DND-41 (cell line): ENCODE measurements around the gene NECTIN2.

Source experiments
- EZH2 ChIP-seq: IDR thresholded peaks from 3 replicates; pipeline ENCODE4 v1.6.1; 2012; ENCODE audit warnings: borderline replicate concordance, low read depth, mild to moderate bottlenecking, moderate library complexity, low read length, inconsistent platforms; ENCODE audit not compliant: severe bottlenecking
- TF ChIP-seq, protein P1 (sequence below): IDR thresholded peaks from 2 replicates; pipeline ENCODE4 v1.5.1; 2012; ENCODE audit warnings: borderline replicate concordance, low read length, moderate library complexity, mild to moderate bottlenecking; ENCODE audit not compliant: poor library complexity, severe bottlenecking; ENCODE audit errors: extremely low read depth

DNA sequence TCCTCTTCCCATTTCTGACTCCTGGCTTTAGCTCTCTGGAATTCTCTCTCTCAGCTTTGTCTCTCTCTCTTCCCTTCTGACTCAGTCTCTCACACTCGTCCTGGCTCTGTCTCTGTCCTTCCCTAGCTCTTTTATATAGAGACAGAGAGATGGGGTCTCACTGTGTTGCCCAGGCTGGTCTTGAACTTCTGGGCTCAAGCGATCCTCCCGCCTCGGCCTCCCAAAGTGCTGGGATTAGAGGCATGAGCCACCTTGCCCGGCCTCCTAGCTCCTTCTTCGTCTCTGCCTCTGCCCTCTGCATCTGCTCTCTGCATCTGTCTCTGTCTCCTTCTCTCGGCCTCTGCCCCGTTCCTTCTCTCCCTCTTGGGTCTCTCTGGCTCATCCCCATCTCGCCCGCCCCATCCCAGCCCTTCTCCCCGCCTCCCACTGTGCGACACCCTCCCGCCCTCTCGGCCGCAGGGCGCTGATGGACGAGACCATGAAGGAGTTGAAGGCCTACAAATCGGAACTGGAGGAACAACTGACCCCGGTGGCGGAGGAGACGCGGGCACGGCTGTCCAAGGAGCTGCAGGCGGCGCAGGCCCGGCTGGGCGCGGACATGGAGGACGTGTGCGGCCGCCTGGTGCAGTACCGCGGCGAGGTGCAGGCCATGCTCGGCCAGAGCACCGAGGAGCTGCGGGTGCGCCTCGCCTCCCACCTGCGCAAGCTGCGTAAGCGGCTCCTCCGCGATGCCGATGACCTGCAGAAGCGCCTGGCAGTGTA, 62.2 kb downstream of the NECTIN2 start:
- no peak for TF ChIP-seq EZH2
- TF ChIP-seq, protein P1, sequence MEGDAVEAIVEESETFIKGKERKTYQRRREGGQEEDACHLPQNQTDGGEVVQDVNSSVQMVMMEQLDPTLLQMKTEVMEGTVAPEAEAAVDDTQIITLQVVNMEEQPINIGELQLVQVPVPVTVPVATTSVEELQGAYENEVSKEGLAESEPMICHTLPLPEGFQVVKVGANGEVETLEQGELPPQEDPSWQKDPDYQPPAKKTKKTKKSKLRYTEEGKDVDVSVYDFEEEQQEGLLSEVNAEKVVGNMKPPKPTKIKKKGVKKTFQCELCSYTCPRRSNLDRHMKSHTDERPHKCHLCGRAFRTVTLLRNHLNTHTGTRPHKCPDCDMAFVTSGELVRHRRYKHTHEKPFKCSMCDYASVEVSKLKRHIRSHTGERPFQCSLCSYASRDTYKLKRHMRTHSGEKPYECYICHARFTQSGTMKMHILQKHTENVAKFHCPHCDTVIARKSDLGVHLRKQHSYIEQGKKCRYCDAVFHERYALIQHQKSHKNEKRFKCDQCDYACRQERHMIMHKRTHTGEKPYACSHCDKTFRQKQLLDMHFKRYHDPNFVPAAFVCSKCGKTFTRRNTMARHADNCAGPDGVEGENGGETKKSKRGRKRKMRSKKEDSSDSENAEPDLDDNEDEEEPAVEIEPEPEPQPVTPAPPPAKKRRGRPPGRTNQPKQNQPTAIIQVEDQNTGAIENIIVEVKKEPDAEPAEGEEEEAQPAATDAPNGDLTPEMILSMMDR = no peak
